NK-92 treated with Interleukin-12 subunit alpha and Interleukin-12 subunit beta, amount 100 ng/mL, for 24 hours (cell line): Measurements from ENCODE around the gene DDX21.
"Not testable (repeated sequence)": the region's sequence is repeated elsewhere in the genome, so short reads cannot be mapped to it uniquely, and the experiment has no call there.

ENCODE experiments used
- DNase-seq: peaks from one replicate; lab custom pipeline; 2025; lab: John Stamatoyannopoulos, UW

The DDX21 gene

DNA sequence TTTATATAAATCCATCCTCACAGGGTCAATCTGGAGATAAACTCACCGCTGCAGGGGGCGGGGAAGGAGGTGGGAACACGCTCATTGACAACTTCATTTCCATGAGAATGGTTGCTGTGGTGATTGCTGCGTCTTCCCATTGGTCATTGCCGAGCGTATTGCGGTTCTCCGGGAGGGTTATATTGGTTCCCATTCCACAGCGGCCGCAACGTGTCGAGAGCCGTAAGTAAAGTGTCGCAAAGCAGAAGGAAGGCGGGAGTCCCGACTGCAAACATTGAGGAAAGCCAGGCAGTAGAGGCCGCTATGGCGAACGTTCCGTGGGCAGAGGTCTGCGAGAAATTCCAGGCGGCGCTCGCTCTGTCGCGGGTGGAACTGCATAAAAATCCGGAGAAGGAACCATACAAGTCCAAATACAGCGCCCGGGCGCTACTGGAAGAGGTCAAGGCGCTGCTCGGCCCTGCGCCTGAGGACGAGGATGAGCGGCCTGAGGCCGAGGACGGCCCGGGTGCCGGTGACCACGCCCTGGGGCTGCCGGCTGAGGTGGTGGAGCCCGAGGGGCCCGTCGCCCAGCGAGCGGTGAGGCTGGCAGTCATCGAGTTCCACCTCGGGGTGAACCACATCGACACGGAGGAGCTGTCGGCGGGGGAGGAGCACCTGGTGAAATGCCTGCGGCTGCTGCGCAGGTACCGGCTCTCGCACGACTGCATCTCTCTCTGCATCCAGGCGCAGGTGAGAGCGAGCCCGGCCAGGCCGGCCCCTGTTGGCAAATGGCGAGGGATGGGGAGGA lies 32.8 kb downstream of the DDX21 start, which contains the start of gene KIFBP:
KIFBP (plus strand) TSS at position 274 of the 787 bp plus-strand sequence; CDS start at position 304, 30 bp downstream.
- peak; percentile 44 for DNase-seq

DNA sequence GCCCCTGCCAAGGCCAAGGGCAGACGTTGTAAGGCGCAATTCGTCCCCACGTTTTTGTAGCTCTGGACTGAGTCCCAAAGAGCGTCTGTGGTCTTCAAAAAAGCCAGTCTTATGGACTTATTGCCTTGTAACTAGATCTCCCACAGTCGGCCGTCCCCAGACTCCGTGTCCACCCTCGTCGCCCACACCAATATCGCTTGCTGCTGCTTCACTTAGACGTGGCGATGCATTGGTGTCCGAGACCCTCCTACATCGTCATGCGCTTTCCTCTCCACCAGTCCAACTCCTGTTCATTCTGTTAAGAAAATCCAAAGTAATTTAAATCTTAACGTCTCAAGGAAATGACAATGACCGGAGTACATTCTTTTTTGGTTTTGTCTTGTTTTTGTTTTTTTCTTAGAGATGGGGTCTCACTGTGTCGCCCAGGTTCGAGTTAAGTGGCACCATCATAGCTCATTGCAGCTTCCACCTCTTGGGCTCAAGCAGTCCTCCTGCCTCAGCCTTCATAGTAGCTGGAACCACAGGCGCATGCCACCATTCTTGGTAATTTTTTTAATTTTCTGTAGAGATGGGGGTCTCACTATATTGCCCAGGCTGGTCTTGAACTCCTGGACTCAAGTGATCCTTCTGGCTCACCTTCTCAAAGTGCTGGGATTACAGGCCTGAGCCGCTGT lies 33.5 kb downstream of the DDX21 start:
- no peak for DNase-seq

DNA sequence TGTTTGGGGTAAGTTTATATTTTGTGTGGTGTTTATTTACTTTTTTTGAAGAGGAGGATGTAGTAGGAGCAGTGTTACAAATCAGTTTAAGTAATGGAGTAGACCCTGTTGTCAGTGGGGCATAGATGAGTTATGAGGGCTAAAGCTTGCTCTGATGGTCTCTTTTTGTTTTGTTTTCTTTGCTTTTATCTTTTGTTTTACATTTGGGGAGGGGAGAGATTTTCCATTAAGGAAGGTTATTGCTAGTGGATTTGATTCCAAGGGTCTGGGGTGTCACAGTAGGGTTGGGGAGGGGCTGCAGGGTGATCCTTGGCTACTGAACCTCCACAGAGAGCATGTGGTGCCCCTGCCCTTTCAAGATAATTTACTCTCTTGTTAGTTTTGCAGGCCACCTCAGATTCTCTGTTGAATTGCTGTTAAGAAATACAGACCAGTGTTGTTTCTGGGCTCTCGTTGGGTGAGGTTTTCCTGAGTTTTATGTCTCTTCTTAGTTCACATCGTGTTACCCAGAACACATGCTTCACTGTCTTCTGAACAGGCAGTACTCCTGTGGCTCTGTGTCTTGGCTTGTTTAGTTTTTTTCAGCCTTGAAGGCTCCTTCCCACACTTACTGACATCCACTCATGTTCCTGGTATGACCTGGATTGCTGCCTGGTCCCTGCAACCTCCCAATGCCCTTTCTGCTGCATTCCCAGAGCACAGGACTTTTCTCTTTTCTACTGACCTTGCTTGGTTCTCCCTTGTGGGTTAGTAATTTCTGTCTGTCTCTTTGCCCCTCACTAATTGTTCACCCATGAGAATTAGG lies 36.9 kb downstream of the DDX21 start:
- no peak for DNase-seq

DNA sequence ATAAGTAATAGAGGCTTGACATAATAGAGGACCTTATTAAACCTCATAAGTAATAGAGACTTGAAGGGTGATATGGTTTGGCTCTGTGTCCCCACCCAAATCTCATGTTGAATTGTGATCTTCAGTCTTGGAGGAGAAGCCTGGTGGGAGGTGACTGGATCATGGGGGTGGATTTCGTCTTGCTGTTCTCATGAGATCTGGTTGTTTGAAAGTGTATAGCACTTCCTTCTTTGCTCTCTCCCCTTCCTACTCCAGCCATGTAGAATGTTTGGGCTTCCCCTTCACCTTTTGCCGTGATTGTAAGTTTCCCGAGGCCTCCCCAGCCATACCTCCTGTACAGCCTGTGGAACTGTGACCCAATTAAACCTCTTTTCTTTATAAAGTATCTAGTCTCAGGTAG lies 41.2 kb downstream of the DDX21 start:
- DNase-seq: no peak

DNA sequence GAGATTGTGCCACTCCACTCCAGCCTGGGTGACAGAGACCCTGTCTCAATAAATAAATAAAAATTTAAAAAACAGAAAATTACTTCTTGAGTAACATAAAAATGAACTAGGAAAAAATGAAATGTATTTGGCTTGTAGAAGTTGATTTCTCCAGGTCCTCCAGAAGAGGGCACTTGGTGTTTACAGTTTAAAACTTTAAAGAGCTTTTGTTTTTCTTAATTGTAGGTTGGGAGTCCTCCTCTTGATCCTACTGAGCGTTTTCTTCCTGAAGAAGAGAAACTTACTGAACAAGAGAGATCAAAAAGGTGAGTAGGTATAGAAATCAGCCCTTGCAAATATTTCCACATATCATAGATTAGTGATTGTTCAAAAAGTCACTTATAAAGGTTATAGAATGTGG lies 48.9 kb downstream of the DDX21 start:
- DNase-seq: no peak

DNA sequence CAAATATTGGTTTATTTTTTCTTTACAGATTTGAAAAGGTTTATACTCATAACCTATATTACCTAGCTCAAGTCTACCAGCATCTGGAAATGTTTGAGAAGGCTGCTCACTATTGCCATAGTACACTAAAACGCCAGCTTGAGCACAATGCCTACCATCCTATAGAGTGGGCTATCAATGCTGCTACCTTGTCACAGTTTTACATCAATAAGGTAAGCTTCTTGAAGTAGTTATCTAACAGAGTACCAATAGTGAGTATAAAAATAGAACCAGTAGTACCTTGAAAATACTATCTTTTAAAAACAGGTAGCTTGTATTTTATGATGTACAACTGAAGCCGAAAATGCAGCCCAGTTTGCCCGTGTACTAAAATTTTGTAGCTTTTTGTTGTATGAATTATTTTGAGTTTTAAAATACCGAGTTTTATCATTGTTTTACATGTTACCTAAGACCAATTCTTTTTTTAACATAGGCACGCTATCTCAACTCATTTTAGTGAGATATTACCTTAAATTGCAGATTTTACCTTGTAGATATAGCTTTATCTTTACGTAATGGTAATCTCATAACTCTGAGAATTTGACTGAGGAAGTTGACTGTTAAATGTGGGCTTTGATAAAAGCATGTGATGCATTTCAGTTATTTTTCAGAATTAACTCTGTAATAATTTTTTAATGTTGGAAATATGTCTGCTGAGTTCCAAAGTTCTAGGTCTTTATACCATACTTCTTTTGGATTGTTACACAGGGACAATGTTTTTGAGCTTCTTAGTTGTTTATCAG lies 49.9 kb downstream of the DDX21 start:
- DNase-seq: no peak

DNA sequence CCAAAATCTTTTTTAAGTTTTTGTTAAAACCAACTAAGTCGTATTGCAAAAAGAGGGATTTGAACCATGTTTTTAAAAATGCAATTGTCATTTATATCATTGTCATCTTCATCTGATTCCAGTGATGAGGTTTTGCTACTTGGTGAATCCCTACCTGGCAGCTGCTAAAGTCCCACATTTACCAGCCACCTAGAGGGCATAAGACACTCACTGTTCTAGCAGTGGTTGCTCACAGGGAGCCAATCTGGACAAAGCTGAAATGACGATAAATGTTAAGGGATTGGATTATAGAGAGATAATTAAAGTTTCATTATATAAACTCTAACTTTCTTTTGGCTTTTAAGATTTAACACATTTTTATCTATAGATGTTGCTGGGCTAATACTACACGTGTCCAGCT lies 51.3 kb downstream of the DDX21 start:
- no peak for DNase-seq

DNA sequence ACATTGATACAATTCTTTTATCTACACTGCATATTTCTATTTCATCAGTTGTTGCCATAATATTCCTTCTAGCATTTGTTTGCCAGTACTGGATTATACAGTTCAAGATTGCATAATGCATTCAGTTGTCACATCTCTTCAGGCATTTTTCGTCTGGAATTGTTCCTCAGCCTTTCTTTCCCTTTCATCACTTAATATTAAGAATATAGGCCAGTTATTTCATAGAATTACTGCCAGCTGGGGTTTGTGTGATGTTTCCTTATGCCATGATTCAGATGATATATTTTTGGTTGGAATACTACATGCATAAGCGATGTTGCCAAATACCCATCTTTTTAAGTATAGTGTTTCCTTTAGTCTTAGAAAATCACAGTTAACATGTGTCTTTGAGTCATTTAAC lies 53.4 kb downstream of the DDX21 start:
- no peak for DNase-seq

DNA sequence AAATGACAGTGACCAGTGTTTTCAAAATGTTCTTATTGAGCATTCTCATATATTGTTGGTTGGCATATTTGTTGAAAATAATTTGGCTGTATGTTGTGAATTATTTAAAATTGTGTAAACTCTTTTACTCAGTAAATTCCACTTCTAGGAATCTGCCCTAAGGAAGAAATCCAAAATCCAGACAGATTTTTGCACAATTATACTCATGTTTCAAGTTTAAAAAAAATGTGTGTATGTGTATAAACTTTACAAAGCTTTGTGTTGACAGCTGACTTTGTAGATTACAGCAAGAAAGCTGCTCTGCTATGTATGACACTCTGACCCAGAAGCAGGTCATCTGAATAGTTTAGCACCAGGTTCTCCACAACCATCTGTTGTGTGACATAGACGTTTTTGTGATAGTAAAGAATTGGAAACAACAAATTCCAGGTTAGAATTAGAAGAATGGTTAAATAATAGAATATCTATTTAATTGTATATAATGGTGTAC lies 54.2 kb downstream of the DDX21 start:
- no peak for DNase-seq

DNA sequence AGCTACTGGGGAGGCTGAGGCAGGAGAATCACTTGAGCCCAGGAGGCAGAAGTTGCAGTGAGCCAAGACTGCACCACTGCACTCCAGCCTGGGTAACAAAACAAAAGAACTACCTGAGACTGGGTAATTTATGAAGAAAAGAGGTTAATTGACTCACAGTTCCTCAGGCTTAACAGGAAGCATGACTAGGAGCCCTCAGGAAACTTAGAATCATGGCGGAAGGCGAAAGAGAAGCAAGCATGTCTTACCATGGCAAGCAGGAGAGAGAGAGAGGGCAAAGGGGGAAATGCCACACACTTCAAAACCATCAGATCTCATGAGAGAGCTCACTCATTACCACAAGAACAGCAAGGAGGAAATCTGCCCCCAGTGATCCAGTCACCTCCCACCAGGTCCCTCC lies 56.8 kb downstream of the DDX21 start:
- DNase-seq: not testable (repeated sequence)

DNA sequence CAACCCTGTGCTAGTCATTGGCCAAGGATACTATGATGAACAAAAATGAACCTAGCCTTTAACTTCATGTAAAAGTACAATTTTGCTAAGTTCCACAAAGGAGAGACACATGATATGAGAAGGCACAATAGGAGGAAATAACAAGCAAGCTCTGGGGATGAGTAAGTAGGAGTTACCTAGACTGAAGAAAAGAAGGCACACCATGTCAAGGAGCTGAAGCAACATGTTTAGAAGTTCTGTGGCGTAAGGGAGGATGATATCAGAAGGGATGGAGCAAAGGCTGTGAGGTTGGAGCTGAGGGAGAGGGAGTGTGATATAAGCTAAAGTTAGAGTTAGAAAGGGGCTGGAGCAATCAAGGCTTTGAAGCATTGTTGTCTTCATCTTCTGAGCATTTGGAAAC lies 58.2 kb downstream of the DDX21 start:
- DNase-seq: no peak

DNA sequence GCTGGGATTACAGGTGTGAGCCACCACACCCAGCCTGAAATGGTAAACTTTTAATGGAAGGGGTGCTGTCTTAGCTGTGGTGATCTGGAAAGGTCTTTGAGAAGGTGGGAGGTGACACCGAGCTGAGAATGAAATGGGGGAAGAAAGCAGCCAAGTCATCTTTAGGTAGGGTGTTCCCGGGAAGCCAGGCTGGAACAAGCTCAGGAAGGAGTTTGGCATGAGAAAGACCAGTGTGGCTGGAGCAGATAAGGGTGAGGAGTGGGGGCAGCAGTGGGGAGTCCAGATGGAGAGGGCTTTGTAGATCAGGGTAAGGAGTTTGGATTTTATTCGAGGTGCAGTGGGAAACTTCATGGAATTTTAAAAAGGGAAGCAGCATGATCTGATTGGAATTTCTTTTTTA lies 62.6 kb downstream of the DDX21 start:
- no peak for DNase-seq

DNA sequence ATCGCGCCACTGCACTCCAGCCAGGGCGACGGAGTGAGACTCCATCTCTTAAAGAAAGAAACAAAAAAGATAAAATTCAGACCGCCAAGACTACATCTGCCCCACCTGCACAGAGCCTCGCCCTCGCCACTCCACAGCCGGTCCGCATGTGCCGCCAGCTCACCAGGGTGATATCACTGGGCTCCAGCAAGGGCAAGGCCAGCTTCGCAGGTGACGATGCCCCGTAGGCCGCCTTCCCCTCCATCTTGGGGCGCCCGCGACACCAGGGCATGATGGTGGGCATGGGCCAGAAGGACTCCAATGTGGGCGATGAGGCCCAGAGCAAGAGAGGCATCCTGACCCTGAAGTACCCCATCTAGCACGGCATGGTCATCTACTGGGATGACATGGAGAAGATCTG lies 66.6 kb downstream of the DDX21 start:
- DNase-seq: no peak

DNA sequence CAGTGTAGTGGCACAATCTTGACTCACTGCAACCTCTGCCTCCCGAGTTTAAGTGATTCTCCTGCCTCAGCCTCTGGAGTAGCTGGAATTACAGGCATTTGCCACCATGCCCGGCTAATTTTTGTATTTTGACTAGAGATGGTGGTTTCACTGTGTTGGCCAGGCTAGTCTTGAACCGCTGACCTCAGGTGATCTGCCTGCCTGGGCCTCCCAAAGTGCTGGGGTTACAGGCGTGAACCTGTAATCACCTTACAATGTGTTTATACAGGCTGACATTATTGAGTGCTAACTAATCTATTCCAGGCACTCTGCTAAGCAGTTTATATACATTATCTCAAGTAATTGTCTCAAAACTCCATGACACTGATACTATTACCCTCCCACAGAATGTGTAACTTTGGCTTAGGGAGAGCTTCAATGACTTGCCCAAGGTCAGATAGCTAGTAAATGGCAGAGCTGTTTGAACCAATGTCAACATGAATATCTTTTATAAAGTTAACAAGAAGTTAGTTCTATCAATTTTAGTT lies 69.5 kb downstream of the DDX21 start:
- no peak for DNase-seq

DNA sequence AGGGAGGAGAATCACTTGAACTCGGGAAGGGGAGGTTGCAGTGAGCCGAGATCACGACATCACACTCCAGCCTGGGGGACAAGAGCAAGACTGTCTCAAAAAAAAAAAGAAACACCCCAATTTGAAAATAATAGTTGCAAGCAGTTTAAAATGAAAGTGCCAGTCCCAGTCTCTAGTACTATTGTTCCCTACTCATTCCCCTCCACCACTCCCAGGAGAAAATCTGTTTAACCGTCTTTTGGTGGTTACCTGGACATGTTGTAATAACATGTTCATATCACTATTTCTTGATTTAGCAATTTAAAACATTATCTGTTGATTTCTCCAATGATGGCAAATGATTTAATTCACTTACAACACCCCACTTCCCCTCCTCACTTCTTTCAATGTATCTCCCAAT lies 77.3 kb downstream of the DDX21 start:
- no peak for DNase-seq
